HepG2 (cell line): ENCODE results near the gene TLN1. TPM values are rescaled to one million over a fixed set of nuclear protein-coding genes. Genes with fewer than 3 reads are reported as not detected.

Experiments
- CCDC6 ChIP-seq: sonication (generic); formaldehyde crosslinking; IDR thresholded peaks from 2 replicates; pipeline ENCODE4 v1.8.1; 2022; ENCODE audit warnings: mild to moderate bottlenecking, missing genetic modification reagents, moderate library complexity
- ERF ChIP-seq: IDR thresholded peaks from 2 replicates; pipeline ENCODE4 v1.6.1; 2018; ENCODE audit warnings: missing biosample characterization, missing genetic modification reagents
- GABPB1 ChIP-seq: IDR thresholded peaks from 2 replicates; pipeline ENCODE4 v1.6.1; 2016; ENCODE audit warnings: mild to moderate bottlenecking, missing genetic modification reagents, moderate library complexity, missing compliant biosample characterization
- MYC ChIP-seq: sonication (generic); formaldehyde crosslinking; IDR thresholded peaks from 2 replicates; pipeline ENCODE4 v1.9.0; 2021; ENCODE audit warnings: missing genetic modification reagents, borderline replicate concordance
- PHB2 ChIP-seq: fragments of 450-650 bp; IDR thresholded peaks from 2 replicates; pipeline ENCODE4 v1.6.1; 2018; ENCODE audit not compliant: partially characterized antibody
- SOX6 ChIP-seq, 2 experiments: fragments of 450-650 bp in 1 of 2; sonication (generic) in 1 of 2; formaldehyde crosslinking in 1 of 2; IDR thresholded peaks; 2 replicates each; pipeline versions ENCODE4 v1.4.0 to v1.6.1; 2017 to 2020; ENCODE audit warnings: antibody characterized with exemption in 1 of 2, mild to moderate bottlenecking in 1 of 2, missing genetic modification reagents in 1 of 2
- TCF12 ChIP-seq, 2 experiments: fragments of 450-650 bp in 1 of 2; sonication (generic) in 1 of 2; formaldehyde crosslinking in 1 of 2; IDR thresholded peaks; 2 replicates each; pipeline versions ENCODE4 v1.6.1 to v1.8.0; 2017 to 2022; ENCODE audit warnings: antibody characterized with exemption in 1 of 2, mild to moderate bottlenecking in 1 of 2, missing genetic modification reagents in 1 of 2, moderate library complexity in 1 of 2
- ZBTB20 ChIP-seq: sonication (generic); formaldehyde crosslinking; IDR thresholded peaks from 2 replicates; pipeline ENCODE4 v1.8.1; 2023; ENCODE audit warnings: missing genetic modification reagents, low read depth, mild to moderate bottlenecking, borderline replicate concordance
- ZNF296 ChIP-seq: sonication (generic); formaldehyde crosslinking; conservative IDR thresholded peaks from 2 replicates; pipeline ENCODE4 v1.5.0; 2020; ENCODE audit warnings: mild to moderate bottlenecking, missing genetic modification reagents
- ZNF446 ChIP-seq: sonication (generic); formaldehyde crosslinking; IDR thresholded peaks from 2 replicates; pipeline ENCODE4 v1.5.0; 2020; ENCODE audit warnings: mild to moderate bottlenecking, missing genetic modification reagents
- ZNF513 ChIP-seq: sonication (generic); formaldehyde crosslinking; conservative IDR thresholded peaks from 2 replicates; pipeline ENCODE4 v1.5.0; 2020; ENCODE audit warnings: missing genetic modification reagents
- polyA plus RNA-seq, 8 experiments: library from polyadenylated mRNA; depleted of rRNA in 3 of 8; stranded (reverse) in 7 of 8; unstranded in 1 of 8; fragments of >200 nt; fragmentation: Illumina TruSeq in 4 of 8; extraction: Trizol in 4 of 8; gene quantifications; 2 replicates each; pipeline versions ENCODE4 v1.2.1 to v1.2.3, GENCODE V29; 2011 to 2016; ENCODE audit warnings: low read depth in 4 of 8, missing spikeins in 1 of 8, mixed read lengths in 1 of 8; ENCODE audit not compliant: insufficient read depth in 1 of 8
- total RNA-seq, 5 experiments: library from RNA; depleted of rRNA; stranded (reverse); fragments of >200 nt; fragmentation: Illumina TruSeq; extraction: Trizol; gene quantifications; 2 replicates each; pipeline ENCODE4 v1.2.3, GENCODE V29; 2016; ENCODE audit warnings: low read depth in 1 of 5
- TF ChIP-seq, protein P1 (sequence below): sonication (generic); formaldehyde crosslinking; IDR thresholded peaks from 2 replicates; pipeline ENCODE4 v1.9.0; 2021; ENCODE audit warnings: missing genetic modification reagents, mild to moderate bottlenecking, borderline replicate concordance
- TF ChIP-seq, protein P2 (sequence below): sonication (generic); formaldehyde crosslinking; IDR thresholded peaks from 2 replicates; pipeline ENCODE4 v1.5.0; 2020; ENCODE audit warnings: mild to moderate bottlenecking, missing genetic modification reagents, borderline replicate concordance
- TF ChIP-seq, protein P3 (sequence below): sonication (generic); formaldehyde crosslinking; IDR thresholded peaks from 2 replicates; pipeline ENCODE4 v1.8.0; 2022; ENCODE audit warnings: mild to moderate bottlenecking, missing genetic modification reagents

The TLN1 gene
- total and polyA plus RNA-seq, 2 of the 13 experiments (the other 11 are each of a cell fraction or from before 2014, with no cell fraction given) = 35.2 to 51.8 TPM

GRCh38 chr9:35690614-35691333 lies 41.2 kb downstream of the TLN1 start (continued):
- TF ChIP-seq, protein P1, sequence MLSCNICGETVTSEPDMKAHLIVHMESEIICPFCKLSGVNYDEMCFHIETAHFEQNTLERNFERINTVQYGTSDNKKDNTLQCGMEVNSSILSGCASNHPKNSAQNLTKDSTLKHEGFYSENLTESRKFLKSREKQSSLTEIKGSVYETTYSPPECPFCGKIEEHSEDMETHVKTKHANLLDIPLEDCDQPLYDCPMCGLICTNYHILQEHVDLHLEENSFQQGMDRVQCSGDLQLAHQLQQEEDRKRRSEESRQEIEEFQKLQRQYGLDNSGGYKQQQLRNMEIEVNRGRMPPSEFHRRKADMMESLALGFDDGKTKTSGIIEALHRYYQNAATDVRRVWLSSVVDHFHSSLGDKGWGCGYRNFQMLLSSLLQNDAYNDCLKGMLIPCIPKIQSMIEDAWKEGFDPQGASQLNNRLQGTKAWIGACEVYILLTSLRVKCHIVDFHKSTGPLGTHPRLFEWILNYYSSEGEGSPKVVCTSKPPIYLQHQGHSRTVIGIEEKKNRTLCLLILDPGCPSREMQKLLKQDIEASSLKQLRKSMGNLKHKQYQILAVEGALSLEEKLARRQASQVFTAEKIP = no peak
- TF ChIP-seq GABPB1 (CRISPR knock-in tag) (0 out of 2 replicates have a peak, but pooled peaks have one; percentile 37), MYC (CRISPR knock-in tag) (no peak), ERF (CRISPR knock-in tag) (0 out of 2 replicates have a peak, but pooled peaks have one; percentile 14), ZBTB20 (peak; percentile 38; the same call in 1 of the 2 replicates), ZNF446 (CRISPR knock-in tag) (no peak), ZNF296 (CRISPR knock-in tag) (no peak), PHB2 (no peak), TCF12 (IDR thresholded peaks at IDR 0.05) (no peak), TCF12 (CRISPR knock-in tag; IDR thresholded peaks at IDR 0.05) (0 out of 2 replicates have a peak, but pooled peaks have one; percentile 35), ZNF513 (CRISPR knock-in tag) (no peak), CCDC6 (CRISPR knock-in tag) (no peak), SOX6 (IDR thresholded peaks at IDR 0.05) (no peak), SOX6 (CRISPR knock-in tag; IDR thresholded peaks at IDR 0.05) (no peak)
- TF ChIP-seq, protein P2, sequence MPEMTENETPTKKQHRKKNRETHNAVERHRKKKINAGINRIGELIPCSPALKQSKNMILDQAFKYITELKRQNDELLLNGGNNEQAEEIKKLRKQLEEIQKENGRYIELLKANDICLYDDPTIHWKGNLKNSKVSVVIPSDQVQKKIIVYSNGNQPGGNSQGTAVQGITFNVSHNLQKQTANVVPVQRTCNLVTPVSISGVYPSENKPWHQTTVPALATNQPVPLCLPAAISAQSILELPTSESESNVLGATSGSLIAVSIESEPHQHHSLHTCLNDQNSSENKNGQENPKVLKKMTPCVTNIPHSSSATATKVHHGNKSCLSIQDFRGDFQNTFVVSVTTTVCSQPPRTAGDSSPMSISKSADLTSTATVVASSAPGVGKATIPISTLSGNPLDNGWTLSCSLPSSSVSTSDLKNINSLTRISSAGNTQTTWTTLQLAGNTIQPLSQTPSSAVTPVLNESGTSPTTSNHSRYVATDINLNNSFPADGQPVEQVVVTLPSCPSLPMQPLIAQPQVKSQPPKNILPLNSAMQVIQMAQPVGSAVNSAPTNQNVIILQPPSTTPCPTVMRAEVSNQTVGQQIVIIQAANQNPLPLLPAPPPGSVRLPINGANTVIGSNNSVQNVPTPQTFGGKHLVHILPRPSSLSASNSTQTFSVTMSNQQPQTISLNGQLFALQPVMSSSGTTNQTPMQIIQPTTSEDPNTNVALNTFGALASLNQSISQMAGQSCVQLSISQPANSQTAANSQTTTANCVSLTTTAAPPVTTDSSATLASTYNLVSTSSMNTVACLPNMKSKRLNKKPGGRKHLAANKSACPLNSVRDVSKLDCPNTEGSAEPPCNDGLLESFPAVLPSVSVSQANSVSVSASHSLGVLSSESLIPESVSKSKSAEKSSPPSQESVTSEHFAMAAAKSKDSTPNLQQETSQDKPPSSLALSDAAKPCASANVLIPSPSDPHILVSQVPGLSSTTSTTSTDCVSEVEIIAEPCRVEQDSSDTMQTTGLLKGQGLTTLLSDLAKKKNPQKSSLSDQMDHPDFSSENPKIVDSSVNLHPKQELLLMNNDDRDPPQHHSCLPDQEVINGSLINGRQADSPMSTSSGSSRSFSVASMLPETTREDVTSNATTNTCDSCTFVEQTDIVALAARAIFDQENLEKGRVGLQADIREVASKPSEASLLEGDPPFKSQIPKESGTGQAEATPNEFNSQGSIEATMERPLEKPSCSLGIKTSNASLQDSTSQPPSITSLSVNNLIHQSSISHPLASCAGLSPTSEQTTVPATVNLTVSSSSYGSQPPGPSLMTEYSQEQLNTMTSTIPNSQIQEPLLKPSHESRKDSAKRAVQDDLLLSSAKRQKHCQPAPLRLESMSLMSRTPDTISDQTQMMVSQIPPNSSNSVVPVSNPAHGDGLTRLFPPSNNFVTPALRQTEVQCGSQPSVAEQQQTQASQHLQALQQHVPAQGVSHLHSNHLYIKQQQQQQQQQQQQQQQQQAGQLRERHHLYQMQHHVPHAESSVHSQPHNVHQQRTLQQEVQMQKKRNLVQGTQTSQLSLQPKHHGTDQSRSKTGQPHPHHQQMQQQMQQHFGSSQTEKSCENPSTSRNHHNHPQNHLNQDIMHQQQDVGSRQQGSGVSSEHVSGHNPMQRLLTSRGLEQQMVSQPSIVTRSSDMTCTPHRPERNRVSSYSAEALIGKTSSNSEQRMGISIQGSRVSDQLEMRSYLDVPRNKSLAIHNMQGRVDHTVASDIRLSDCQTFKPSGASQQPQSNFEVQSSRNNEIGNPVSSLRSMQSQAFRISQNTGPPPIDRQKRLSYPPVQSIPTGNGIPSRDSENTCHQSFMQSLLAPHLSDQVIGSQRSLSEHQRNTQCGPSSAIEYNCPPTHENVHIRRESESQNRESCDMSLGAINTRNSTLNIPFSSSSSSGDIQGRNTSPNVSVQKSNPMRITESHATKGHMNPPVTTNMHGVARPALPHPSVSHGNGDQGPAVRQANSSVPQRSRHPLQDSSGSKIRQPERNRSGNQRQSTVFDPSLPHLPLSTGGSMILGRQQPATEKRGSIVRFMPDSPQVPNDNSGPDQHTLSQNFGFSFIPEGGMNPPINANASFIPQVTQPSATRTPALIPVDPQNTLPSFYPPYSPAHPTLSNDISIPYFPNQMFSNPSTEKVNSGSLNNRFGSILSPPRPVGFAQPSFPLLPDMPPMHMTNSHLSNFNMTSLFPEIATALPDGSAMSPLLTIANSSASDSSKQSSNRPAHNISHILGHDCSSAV (CRISPR knock-in tag) = no peak
- TF ChIP-seq, protein P3, sequence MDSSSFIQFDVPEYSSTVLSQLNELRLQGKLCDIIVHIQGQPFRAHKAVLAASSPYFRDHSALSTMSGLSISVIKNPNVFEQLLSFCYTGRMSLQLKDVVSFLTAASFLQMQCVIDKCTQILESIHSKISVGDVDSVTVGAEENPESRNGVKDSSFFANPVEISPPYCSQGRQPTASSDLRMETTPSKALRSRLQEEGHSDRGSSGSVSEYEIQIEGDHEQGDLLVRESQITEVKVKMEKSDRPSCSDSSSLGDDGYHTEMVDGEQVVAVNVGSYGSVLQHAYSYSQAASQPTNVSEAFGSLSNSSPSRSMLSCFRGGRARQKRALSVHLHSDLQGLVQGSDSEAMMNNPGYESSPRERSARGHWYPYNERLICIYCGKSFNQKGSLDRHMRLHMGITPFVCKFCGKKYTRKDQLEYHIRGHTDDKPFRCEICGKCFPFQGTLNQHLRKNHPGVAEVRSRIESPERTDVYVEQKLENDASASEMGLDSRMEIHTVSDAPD (CRISPR knock-in tag) = no peak
